ENCODE results near the gene ARL8B.

ARL8B gene

DNA sequence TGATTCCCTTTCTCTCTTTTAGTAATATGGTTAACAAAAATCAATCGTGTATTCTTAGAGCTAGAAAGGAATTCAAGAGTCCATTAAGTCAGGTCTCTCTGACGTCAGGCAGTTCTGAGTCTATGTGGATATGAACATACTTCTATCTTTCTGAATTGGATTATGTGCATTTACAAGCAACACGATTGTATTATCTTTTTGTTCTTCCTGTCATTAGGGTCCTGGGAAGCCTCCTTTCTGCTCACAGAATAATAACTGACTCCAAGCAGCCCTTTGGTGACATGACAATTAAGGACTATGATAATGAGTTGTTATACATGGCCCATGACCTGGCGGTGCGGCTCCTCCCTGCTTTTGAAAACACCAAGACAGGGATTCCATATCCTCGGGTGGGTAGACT, 79.4 kb downstream of the ARL8B start:
- H3K9ac ChIP-seq (ENCODE audit: low read depth, low read length), result no peak overlapping the region
- H3K36me3 ChIP-seq (ENCODE audit: insufficient read depth, low read length), result peaks cover 55% of the 10 kb centered on the region
- H3K9me3 ChIP-seq (replicated peaks; ENCODE audit: low read length), result no peaks in the 10 kb centered on the region
- no peak overlapping the region for H3K4me3 ChIP-seq (ENCODE audit: low read length)
- no peak overlapping the region for H3K4me2 ChIP-seq (ENCODE audit: low read length)
- H3K27me3 ChIP-seq (ENCODE audit: control insufficient read depth, insufficient read depth, low read length), result no peaks in the 10 kb centered on the region
- H3K4me1 ChIP-seq (ENCODE audit: control insufficient read depth, insufficient read depth, low read length), result peaks cover 8% of the 10 kb centered on the region

DNA sequence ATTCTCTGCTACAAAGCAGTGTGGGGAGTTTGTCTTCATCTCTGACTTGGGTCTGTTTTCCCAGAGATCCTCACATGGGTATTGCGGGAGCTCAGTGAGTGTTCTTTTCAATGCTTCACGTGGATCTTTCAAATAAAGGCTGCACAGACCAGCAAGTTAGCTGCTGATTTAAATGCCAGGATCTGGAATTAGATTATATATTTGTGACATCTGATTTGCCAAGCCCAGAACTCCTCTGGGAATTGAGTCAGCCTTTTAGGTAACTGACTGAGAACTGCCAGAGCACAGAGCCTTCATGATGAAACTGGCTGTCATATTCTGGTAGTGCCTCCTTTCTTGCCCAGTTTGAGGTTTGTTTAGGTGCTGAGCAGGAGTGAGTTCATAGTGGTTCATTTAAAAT, 80.1 kb downstream of the ARL8B start:
- H3K36me3 ChIP-seq (ENCODE audit: insufficient read depth, low read length), result peaks cover 62% of the 10 kb centered on the region
- peaks cover 6% of the 10 kb centered on the region for H3K4me1 ChIP-seq (ENCODE audit: control insufficient read depth, insufficient read depth, low read length)
- H3K27me3 ChIP-seq (ENCODE audit: control insufficient read depth, insufficient read depth, low read length), result no peaks in the 10 kb centered on the region
- H3K4me3 ChIP-seq (ENCODE audit: low read length), result no peak overlapping the region
- H3K9me3 ChIP-seq (replicated peaks; ENCODE audit: low read length), result no peaks in the 10 kb centered on the region
- H3K4me2 ChIP-seq (ENCODE audit: low read length), result no peak overlapping the region
- no peak overlapping the region for H3K9ac ChIP-seq (ENCODE audit: low read depth, low read length)

DNA sequence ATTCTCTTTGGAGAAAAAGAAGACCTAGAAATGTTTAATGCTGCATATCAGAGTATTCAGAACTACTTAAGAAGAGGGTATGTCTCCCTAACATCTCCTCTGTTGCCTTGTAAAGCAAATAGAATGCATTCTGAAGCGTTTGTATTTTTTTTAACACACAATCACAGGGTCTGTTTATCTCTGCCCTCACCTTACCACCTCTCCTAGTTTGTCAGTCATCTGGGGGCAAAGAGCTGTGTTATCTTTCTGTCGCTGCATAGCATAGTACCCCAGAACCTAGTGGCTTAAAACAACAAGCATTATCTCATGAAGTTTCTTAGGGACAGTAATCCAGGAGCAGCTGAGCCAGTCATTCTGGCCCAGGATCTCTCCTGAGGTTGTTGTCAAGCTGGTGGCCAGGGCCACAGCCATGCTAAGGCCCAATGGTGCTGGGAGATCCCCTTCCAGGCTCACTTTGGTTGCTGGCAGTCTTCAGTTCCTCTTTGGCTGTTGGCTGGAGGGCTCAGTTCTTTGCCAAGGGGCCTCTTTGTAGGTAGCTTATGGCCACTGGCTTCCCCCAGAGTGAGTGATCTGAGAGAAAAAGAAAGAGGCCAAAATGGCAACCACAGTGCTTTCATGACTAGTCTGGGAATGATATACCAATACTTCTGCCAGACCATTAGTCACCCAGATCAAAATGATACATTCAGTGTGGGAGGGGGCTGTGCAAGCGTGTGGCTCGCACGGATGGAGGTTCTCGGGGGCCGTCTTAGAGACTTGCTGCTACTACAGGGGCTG, 83.3 kb downstream of the ARL8B start:
- Histone ChIP-seq H3K27me3 (ENCODE audit: control insufficient read depth, insufficient read depth, low read length) (no peaks in the 10 kb centered on the region), H3K4me3 (ENCODE audit: low read length) (no peak overlapping the region), H3K4me1 (ENCODE audit: control insufficient read depth, insufficient read depth, low read length) (no peaks in the 10 kb centered on the region), H3K4me2 (ENCODE audit: low read length) (no peak overlapping the region), H3K9me3 (replicated peaks; ENCODE audit: low read length) (no peaks in the 10 kb centered on the region), H3K9ac (ENCODE audit: low read depth, low read length) (no peak overlapping the region), H3K36me3 (ENCODE audit: insufficient read depth, low read length) (peaks cover 84% of the 10 kb centered on the region)

DNA sequence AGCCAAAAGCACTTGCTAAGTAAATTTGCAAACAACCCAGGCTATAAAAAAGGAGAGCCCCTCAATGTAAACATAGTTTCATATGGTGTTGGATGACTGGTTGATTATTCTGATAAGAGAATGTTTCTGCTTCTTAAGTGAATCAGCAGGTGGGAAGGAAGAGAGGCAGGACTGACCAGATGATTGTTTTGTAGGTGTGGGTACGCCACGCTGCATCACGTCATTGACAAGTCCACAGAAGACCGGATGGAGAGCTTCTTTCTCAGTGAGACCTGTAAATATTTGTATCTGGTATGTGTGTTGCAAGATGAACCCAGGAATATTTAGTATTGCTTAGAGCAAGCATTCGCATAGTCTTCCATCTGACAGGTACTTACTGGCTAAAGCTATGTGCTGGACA, 88.8 kb downstream of the ARL8B start:
- no peak overlapping the region for H3K9ac ChIP-seq (ENCODE audit: low read depth, low read length)
- no peaks in the 10 kb centered on the region for H3K27me3 ChIP-seq (ENCODE audit: control insufficient read depth, insufficient read depth, low read length)
- H3K4me3 ChIP-seq (ENCODE audit: low read length), result no peak overlapping the region
- no peak overlapping the region for H3K4me2 ChIP-seq (ENCODE audit: low read length)
- no peaks in the 10 kb centered on the region for H3K4me1 ChIP-seq (ENCODE audit: control insufficient read depth, insufficient read depth, low read length)
- H3K9me3 ChIP-seq (replicated peaks; ENCODE audit: low read length), result no peaks in the 10 kb centered on the region
- peaks cover 92% of the 10 kb centered on the region for H3K36me3 ChIP-seq (ENCODE audit: insufficient read depth, low read length)

DNA sequence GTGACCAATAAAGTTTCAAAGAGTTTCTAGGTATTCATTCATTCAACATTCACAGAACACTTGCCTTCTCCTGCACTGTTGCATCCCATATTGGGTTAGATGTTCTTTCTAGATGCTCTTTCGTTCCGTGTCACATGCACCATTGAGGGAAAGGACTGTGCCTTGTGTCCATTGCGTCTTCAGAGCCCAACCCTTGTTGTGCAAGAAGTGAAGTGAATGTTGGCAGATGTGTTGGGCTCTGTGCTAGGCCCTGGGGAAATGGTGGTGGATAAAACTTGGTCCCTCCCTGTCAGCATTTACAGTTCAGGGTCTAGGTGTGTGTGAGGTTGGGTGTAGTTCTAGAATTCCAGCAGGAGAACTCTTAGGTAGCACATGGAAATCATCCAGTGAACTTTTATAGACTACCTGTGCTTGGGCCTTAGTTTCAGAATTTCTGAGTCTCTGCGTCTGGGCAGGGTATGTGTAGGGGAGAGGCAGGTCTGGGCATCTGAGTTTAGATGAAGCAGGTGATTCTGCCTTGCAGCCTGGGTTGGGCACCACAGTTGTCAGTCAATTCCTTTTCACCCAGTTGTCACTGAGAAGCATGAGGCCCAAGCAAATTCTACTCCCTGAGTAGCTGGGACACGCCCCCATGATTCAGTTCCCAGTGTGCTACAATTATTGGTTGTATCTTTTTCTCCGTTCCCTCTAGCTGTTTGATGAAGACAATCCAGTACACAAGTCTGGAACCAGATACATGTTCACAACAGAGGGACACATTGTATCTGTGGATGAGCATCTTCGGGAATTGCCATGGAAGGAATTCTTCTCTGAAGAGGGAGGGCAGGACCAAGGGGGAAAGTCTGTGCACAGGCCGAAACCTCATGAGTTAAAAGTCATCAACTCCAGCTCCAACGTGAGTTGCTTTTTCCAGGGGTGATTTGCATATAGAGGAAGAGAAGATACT, 90.8 kb downstream of the ARL8B start:
- H3K27me3 ChIP-seq (ENCODE audit: control insufficient read depth, insufficient read depth, low read length), result no peaks in the 10 kb centered on the region
- no peak overlapping the region for H3K9ac ChIP-seq (ENCODE audit: low read depth, low read length)
- H3K9me3 ChIP-seq (replicated peaks; ENCODE audit: low read length), result no peaks in the 10 kb centered on the region
- H3K4me2 ChIP-seq (ENCODE audit: low read length), result no peak overlapping the region
- H3K4me3 ChIP-seq (ENCODE audit: low read length), result no peak overlapping the region
- peaks cover 87% of the 10 kb centered on the region for H3K36me3 ChIP-seq (ENCODE audit: insufficient read depth, low read length)
- H3K4me1 ChIP-seq (ENCODE audit: control insufficient read depth, insufficient read depth, low read length), result peaks cover 2% of the 10 kb centered on the region

DNA sequence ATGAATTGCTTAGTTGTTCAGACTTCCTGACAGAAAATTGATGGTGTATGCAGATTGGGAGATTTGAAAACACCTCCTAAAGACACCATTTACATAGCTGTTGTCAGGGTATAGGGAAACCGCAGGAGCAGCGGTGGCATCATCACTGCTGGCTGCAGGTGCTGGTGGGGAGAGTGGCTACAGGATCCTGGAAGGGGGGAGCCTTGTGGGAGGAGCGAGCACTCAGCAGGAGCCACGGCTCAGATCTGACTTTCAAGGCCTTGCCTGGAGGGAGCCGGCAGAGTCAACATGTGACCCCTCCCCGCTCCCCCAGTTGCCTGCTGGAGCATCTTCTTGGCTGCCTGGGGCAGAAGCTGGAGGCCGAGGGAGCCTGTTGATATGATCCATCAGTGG, 91.5 kb downstream of the ARL8B start:
- peaks cover 5% of the 10 kb centered on the region for H3K4me1 ChIP-seq (ENCODE audit: control insufficient read depth, insufficient read depth, low read length)
- no peak overlapping the region for H3K4me2 ChIP-seq (ENCODE audit: low read length)
- no peak overlapping the region for H3K4me3 ChIP-seq (ENCODE audit: low read length)
- H3K9ac ChIP-seq (ENCODE audit: low read depth, low read length), result no peak overlapping the region
- H3K36me3 ChIP-seq (ENCODE audit: insufficient read depth, low read length), result peaks cover 84% of the 10 kb centered on the region
- no peaks in the 10 kb centered on the region for H3K9me3 ChIP-seq (replicated peaks; ENCODE audit: low read length)
- H3K27me3 ChIP-seq (ENCODE audit: control insufficient read depth, insufficient read depth, low read length), result no peaks in the 10 kb centered on the region

DNA sequence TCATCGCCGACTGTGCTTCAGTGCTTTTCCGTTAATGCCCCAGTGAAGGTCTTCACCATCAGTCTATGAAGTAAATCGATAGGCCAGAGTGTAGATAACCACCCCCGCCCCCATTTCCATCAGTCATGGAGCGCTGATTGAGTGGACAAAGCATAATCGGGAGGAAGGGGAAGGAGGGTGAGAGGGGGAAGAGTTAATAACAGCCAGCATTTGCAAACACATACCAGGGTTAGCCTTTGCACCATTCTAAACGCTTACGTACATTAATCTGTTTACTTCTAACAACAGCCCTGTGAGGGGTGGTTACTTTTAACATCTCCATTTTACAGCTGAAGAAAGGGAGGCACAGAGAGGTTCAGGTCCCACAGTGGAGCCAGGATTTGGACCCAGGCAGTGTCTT, 92.3 kb downstream of the ARL8B start:
- Histone ChIP-seq H3K27me3 (ENCODE audit: control insufficient read depth, insufficient read depth, low read length) (no peaks in the 10 kb centered on the region), H3K9ac (ENCODE audit: low read depth, low read length) (no peak overlapping the region), H3K36me3 (ENCODE audit: insufficient read depth, low read length) (peaks cover 82% of the 10 kb centered on the region), H3K4me2 (ENCODE audit: low read length) (no peak overlapping the region), H3K4me3 (ENCODE audit: low read length) (no peak overlapping the region), H3K4me1 (ENCODE audit: control insufficient read depth, insufficient read depth, low read length) (peaks cover 5% of the 10 kb centered on the region), H3K9me3 (replicated peaks; ENCODE audit: low read length) (no peaks in the 10 kb centered on the region)

DNA sequence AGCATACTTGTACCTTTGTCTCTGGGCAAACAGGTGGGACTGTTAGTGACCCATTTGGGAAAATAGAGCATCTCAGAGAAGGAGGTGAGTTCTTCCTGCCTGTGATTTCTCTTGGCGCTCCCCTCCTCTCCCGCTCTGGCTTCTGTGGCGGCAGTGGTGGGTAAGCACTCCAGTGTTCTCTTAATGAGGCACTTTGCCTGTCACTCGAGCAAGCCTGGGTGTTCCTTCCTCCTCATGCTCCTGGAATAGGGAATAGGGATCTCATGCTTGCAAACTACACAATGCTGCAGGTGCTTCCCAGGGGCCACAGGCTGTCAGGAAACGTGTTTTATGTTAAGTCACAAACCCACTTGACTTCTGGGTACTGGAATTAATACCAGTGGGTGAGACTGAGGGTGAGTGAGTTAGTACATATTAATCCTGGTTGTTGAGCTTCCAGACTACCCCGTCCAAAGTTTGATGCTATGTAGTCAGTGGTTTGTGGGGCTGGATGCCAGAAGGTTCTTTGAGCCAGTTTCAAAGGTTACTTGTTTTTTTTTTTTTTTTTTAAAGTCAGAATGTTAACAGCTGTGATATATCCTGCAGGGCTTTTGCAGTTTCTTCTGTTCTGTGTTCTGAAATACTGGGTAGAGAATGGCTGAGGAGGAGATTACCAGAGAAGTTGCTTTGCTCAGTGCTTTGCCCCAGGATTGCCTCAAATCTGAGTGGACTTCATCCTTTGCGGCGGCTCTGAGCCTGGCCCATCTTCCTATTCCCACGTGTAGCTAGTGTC, 95.9 kb downstream of the ARL8B start:
- no peak overlapping the region for H3K4me2 ChIP-seq (ENCODE audit: low read length)
- no peak overlapping the region for H3K4me3 ChIP-seq (ENCODE audit: low read length)
- H3K27me3 ChIP-seq (ENCODE audit: control insufficient read depth, insufficient read depth, low read length), result no peaks in the 10 kb centered on the region
- H3K9ac ChIP-seq (ENCODE audit: low read depth, low read length), result no peak overlapping the region
- H3K36me3 ChIP-seq (ENCODE audit: insufficient read depth, low read length), result peaks cover 48% of the 10 kb centered on the region
- no peaks in the 10 kb centered on the region for H3K9me3 ChIP-seq (replicated peaks; ENCODE audit: low read length)
- peaks cover 5% of the 10 kb centered on the region for H3K4me1 ChIP-seq (ENCODE audit: control insufficient read depth, insufficient read depth, low read length)

DNA sequence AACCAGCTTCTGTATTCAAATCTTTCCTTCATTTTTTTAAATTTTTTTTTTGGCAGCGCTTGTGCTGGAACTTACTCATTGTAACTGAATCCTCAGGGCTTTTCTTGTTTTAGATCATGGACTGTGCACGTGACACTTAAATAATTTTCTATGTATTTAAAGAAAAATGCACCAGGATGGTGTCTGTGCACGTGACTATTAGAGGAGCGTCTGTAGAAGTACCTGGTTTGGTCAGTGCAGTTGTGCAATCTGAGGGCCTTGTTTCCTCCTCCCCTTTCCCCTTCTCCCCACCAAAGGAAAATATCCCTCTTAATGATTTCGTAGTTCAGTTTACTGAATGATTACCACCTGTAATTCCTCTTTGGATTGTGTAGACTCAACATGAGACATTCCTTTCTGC, 96.7 kb downstream of the ARL8B start:
- Histone ChIP-seq H3K9me3 (replicated peaks; ENCODE audit: low read length) (no peaks in the 10 kb centered on the region), H3K27me3 (ENCODE audit: control insufficient read depth, insufficient read depth, low read length) (no peaks in the 10 kb centered on the region), H3K9ac (ENCODE audit: low read depth, low read length) (no peak overlapping the region), H3K4me3 (ENCODE audit: low read length) (no peak overlapping the region), H3K4me1 (ENCODE audit: control insufficient read depth, insufficient read depth, low read length) (peaks cover 5% of the 10 kb centered on the region), H3K4me2 (ENCODE audit: low read length) (no peak overlapping the region), H3K36me3 (ENCODE audit: insufficient read depth, low read length) (peaks cover 41% of the 10 kb centered on the region)

DNA sequence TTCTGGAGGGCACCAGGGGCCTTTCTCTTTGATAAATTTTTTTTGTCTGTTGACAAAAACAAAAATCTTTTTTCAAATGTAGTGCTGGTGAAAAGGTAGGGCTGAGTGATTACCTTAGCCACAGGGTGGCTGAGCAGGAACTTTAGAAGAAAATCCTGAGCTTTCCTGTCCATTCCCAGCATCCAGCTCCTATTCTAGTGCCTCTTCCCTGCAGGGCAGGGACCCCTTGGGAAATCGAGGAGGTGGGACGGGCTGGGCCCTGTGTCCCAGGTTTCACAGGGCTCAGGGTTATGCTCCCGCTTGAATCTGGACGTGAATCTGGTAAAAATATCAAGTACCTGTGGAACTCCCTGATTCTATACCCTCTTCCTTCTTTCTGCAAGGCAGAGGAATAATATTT, 97.1 kb downstream of the ARL8B start:
- no peak overlapping the region for H3K4me3 ChIP-seq (ENCODE audit: low read length)
- H3K4me1 ChIP-seq (ENCODE audit: control insufficient read depth, insufficient read depth, low read length), result peaks cover 5% of the 10 kb centered on the region
- H3K9me3 ChIP-seq (replicated peaks; ENCODE audit: low read length), result no peaks in the 10 kb centered on the region
- no peak overlapping the region for H3K9ac ChIP-seq (ENCODE audit: low read depth, low read length)
- H3K36me3 ChIP-seq (ENCODE audit: insufficient read depth, low read length), result peaks cover 37% of the 10 kb centered on the region
- H3K4me2 ChIP-seq (ENCODE audit: low read length), result no peak overlapping the region
- H3K27me3 ChIP-seq (ENCODE audit: control insufficient read depth, insufficient read depth, low read length), result no peaks in the 10 kb centered on the region

DNA sequence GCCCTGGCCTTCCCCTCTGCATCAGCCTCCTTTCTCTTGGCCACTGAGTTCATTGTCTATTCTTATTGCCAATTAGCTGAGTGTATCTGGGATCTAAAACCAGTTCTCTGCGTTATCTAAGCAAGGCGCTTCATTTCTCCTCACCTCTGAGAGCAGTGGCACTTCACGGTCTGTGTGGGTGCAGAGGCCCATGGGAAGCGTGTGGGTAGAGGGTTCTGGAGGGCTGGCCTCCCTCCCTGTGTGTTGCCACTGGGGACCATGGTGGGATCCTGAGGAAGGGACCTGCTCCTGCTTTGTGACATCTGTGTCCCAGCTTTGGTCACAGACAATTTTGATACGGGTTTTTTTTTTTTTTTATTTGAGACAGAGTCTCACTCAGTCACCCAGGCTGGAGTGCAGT, 98.1 kb downstream of the ARL8B start:
- H3K27me3 ChIP-seq (ENCODE audit: control insufficient read depth, insufficient read depth, low read length), result no peaks in the 10 kb centered on the region
- no peak overlapping the region for H3K9ac ChIP-seq (ENCODE audit: low read depth, low read length)
- H3K9me3 ChIP-seq (replicated peaks; ENCODE audit: low read length), result no peaks in the 10 kb centered on the region
- no peak overlapping the region for H3K4me2 ChIP-seq (ENCODE audit: low read length)
- H3K4me1 ChIP-seq (ENCODE audit: control insufficient read depth, insufficient read depth, low read length), result peaks cover 5% of the 10 kb centered on the region
- H3K4me3 ChIP-seq (ENCODE audit: low read length), result no peak overlapping the region
- peaks cover 27% of the 10 kb centered on the region for H3K36me3 ChIP-seq (ENCODE audit: insufficient read depth, low read length)

All from skeletal muscle satellite cell (primary cell).